Cardiac ventricle fibroblast (primary cell): ENCODE measurements around the gene ITGA2B. TPM values are rescaled to one million over a fixed set of nuclear protein-coding genes. Genes with fewer than 3 reads are reported as not detected.

Experiments used
- total RNA-seq: library from RNA; depleted of rRNA; stranded (reverse); fragments of >200 nt; gene quantifications from 2 replicates; pipeline ENCODE4 v1.2.3, GENCODE V29; 2015

The ITGA2B gene
- 0.20 TPM in 1 of 2 replicates, not detected in the other for total RNA-seq

DNA sequence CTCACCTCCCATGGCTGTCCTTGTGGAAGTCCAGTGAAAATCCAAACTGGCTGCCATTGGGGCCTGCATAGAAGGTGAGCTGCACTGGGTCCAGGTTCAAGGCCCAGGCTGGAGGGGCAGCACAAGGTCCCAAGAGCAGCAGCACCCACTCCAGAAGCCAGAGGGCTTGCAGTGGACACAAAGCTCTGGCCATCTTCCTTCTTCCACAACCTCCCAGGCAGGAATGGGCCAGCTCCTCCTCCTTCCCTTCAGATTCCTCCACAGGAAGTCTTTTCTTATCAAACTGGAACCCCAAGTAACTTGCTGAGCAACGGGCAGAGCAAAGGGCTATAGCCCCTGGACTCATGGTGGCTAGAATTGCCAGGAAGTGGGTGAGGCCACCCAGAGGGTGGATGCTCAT lies at the start of gene ITGA2B:
TSS of gene ITGA2B (minus strand) at position 369 of the 400 bp plus-strand sequence. CDS start at position 193, 176 bp downstream.

DNA sequence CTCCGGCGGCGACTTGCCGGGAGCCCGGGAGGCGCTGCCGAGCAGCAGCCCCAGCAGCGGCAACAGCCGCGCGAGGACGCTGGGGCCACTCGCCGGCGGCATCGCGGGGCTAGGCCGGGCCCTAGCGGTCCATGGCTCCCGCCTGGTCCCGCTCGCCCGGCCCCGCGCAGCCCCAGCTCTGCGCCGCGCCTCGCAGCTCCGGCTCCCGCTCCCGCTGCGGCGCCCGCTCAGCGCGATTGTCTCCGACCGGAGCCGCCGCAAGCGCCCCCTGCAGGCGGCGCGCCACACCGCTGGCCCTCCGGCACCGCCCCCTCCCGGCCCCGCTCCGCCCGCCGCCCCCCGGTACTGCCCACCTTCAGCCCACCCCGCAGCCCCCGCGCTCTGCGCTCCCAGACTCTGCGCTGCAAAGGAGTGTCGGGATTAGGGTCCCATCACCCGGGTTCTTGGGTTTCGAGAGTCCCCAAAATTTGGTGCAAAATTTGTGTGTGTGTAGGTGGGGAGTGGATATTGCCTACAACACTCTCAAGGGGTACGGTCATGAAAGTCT lies 25.8 kb downstream of the ITGA2B start, which contains the start of gene FAM171A2:
TSS of gene FAM171A2 (minus strand) at position 241 of the 547 bp plus-strand sequence. CDS start at position 102, 139 bp downstream.

DNA sequence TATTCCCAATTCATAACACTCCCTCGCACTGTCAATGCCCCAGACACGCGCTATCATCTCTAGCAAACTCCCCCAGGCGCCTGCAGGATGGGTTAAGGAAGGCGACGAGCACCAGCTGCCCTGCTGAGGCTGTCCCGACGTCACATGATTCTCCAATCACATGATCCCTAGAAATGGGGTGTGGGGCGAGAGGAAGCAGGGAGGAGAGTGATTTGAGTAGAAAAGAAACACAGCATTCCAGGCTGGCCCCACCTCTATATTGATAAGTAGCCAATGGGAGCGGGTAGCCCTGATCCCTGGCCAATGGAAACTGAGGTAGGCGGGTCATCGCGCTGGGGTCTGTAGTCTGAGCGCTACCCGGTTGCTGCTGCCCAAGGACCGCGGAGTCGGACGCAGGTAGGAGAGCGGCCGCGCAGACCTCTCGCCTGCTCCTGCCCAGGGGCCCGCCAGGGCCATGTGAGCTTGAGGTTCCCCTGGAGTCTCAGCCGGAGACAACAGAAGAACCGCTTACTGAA lies 44.5 kb downstream of the ITGA2B start, which contains the start of gene GRN:
TSS of gene GRN (plus strand) at position 364 of the 515 bp plus-strand sequence. CDS start 3,863 bp downstream, outside the sequence.

DNA sequence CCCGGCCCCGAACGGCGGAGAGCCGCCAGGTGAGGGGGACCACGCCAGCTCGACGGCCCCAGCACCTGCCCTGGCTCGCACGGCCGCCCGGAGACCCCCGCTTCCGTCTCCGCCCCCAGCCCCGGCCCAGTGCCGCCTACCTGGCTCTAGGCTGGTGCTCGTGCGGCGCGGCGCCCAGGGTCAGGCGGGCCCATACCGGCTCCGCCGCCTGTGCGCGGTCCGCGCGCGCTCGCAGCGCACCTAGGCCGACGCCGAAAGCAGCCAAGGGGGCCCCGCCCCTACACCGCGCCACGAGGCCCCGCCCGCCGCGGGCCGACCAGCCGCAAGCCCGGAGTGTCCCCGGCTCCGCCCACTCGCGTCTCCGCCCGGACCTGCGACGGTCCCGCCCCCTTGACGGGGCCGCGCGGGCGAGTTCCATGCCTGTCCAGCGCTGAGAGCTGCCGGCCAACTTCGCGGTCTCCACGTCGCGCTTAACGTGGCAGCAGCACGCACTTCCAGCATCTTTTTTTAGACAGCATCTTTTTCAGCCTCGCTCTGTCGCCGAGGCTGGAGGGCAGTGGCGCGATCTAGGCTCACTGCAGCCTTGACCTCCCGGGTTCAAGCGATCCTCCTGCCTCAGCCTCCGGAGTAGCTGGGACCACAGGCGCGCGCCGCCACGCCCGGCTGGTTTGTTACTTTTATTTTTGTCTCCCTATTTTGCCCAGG lies 64.7 kb downstream of the ITGA2B start, which contains the start of gene SLC25A39:
TSS of gene SLC25A39 (minus strand) at position 253 of the 705 bp plus-strand sequence. CDS start 1,261 bp downstream, outside the sequence.

Other genes with a start within 250 kb of the ITGA2B start
- gene HROB, start 247.7 kb downstream of the ITGA2B start, total RNA-seq = 0.50 and 0.98 TPM in 2 replicates
- gene ASB16, start 218.9 kb downstream of the ITGA2B start, total RNA-seq = not detected in 2 replicates
- 15.9 and 16.7 TPM in 2 replicates for gene TMUB2, start 202.7 kb downstream of the ITGA2B start, total RNA-seq
- gene ATXN7L3, start 189.8 kb downstream of the ITGA2B start, total RNA-seq = 40.0 and 41.2 TPM in 2 replicates
- 53.5 and 54.6 TPM in 2 replicates for gene UBTF, start 170.0 kb downstream of the ITGA2B start, total RNA-seq
- not detected in 2 replicates for gene SLC4A1, start 121.5 kb downstream of the ITGA2B start, total RNA-seq
- 0.10 TPM in 1 of 2 replicates, not detected in the other for gene RUNDC3A, start 81.0 kb downstream of the ITGA2B start, total RNA-seq
- gene SLC25A39, start 64.8 kb downstream of the ITGA2B start, total RNA-seq = 40.4 and 53.6 TPM in 2 replicates
- gene GRN, start 44.3 kb downstream of the ITGA2B start, total RNA-seq = 514 and 544 TPM in 2 replicates
- 2.6 and 6.6 TPM in 2 replicates for gene FAM171A2, start 25.8 kb downstream of the ITGA2B start, total RNA-seq
- gene GPATCH8, start 113.8 kb upstream of the ITGA2B start, total RNA-seq = 14.7 and 15.0 TPM in 2 replicates
- gene FZD2, start 167.8 kb upstream of the ITGA2B start, total RNA-seq = 19.0 and 22.6 TPM in 2 replicates